Left lobe of liver (tissue), 2 donors: Measurements from ENCODE around the gene TTC33. TPM values are rescaled to one million over a fixed set of nuclear protein-coding genes. Genes with fewer than 3 reads are reported as not detected.

ENCODE experiments used
- ATAC-seq: fragments of 200-7000 bp; cut with Tn5 transposase; one replicate; pipeline ENCODE4 v1.9.1; 2020; ENCODE audit warnings: mild to moderate bottlenecking, moderate library complexity
- DNase-seq: peaks from one replicate; pipeline ENCODE4 v3.0.0-alpha.2; 2020; ENCODE audit warnings: low spot score
- total RNA-seq: library from RNA; stranded (reverse); gene quantifications from one replicate; pipeline ENCODE4 v1.2.1, GENCODE V29; 2021
- donor health status: DM: no; HTN: no; CAD: no; lungs with moderate emphysema.
- donor health status: DM: no; HTN: yes; CAD: no.

Gene TTC33
- total RNA-seq, 1 donor from 2014 or later = 7.0 TPM

DNA sequence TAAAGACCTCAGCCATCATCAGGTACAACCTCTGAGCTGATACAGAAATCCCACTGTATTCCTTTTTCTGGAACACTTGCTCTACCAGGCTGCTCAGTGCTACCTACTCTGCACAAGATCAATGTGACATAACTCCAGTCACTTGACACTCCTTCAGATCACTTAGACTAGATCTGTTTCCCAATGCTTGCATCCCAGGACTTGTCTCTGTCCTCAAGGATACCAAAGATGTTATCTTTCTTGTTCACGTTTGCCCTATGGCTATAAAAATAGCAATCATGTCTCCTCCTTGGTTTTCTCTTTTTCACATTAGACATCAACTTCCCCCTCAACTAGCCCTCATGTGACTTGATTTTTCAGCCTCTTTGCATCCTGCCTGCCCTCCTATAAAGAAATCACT, 264.1 kb downstream of the TTC33 start:
- DNase-seq = no peak
- no peak for ATAC-seq

DNA sequence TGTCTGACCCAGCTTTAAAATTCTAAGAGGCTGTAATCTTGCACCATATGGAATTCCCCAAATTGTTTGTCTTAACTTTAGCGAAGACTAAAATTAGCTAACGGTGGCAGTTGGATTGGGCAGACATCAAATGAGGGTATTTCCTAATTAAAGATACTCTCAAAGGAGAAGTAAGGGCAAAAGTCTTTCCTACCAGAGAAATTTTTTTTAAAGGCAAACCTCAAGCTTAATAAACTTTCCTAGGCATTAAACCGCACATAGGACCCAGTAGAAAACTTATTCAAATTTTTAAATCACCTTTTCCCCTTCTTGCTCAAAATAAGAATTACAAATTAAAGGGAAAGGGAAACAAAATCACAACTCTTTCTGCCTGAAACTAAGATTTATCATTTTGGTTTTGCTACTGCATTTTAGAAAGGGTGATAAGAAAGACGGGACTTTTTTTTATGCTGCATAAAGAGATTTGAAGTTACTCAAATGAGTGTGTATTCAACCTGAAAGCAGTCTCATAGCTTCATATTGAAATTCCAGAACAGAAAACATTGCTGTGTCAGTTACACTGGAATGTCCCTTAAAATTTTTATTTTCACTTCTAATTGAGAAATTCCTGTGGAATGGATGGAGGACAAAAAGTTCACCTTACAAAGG, 265.2 kb downstream of the TTC33 start:
- no peak for ATAC-seq

DNA sequence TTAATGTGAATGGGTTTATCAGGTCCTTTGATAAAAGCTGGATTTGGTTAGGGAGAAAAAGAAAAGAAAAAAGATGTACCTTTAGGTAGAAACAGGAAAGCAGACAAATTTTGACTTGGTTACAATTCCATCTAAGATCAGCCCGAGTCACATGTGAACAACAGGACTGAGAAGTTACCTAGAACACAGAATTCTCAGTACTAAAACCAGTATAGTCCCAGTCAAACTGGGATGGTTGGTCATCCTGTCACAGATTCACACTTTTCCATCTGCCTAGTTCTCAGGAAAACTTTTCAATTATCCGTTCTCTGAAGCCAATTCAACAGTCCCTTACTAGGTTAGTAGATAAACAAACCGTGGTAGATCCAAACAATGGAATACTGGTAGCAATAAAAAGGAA, 266.3 kb downstream of the TTC33 start:
- DNase-seq = no peak
- ATAC-seq = no peak

More for the DNA sequence above, 265.2 kb downstream of the TTC33 start:
- no peak for DNase-seq

DNA sequence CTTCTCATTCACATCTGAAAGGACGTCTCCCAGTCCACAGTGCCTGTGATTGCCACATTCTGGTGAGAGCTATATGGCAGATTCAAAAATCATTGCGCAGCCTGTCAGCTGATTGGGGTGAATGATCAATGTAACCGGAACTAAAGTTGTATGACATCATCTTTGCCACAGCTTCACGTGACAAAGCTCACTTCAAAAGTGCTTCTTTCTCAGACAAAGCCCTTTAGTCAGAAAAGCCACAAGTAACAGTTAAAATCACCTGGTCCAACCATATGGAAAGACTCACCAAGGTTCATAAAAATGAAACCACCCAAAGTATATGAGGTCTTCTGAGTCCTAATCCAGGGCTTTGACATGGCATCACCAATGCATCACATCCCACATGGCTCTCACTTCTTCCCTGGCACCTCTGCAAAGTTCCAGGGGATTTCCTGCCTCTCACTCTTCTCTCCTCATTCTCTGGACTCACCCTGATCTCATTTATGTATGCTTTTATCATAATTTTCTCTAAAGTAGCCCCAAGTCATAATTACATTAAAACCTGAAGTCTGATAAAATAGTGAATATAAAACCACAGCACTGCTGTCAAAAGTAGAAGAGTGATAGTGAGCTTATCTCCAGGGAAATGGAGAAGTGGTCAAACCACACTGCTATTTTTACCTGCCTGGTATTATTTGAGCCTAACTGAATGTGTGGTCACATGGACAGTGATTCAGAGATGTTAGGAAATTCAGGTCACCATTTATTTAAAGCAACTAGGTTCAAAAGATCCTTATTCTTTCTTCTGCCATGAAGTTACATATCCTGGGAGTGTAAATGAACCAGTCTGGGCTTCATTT, 269.1 kb downstream of the TTC33 start:
- DNase-seq = no peak

DNA sequence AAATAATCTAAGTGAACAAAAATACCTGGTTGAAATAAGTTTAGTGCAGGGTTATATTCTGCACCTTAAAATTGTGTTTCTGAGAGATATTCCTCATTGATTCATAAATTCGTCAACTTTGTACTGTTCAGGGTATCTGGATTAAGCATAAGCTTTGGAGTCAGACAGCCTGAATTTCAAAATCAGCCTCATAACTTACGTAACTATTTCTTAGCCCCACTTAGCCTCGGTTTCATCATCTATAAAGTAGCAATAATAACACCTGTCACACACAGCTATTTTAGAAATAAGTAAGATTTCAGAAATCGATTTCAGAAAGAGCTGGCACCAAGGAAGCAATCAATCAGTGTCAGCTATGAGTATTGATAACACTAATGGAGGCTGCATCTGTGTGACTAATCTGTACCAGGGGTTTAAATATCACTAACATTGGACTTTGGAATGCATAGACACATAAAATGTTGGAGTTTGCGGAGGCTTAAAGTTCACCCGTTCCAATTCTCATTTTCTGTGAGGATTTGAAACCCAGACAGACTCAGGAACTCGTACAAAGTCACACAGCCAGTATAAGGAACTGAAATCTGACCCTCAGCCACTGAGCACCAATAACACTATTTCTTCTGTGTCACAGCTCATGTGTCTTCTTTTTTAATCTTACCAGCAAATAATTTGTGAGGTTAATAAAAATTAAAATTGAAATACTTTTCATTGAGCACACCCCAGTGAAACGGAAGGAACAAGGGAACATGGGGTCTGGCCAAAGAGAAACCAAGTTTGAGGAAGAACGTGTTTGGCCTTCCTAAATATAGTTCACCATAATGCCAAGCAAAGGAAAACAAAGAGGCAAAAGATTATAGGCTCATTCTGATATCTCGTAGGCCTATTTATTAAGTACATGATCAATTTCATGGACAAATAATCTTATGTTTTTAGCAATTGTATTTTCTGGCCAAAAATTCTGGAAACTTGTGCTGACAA, 270.5 kb downstream of the TTC33 start:
- DNase-seq (no peak), ATAC-seq (no peak)

More for the DNA sequence above, 269.1 kb downstream of the TTC33 start:
- no peak for ATAC-seq

DNA sequence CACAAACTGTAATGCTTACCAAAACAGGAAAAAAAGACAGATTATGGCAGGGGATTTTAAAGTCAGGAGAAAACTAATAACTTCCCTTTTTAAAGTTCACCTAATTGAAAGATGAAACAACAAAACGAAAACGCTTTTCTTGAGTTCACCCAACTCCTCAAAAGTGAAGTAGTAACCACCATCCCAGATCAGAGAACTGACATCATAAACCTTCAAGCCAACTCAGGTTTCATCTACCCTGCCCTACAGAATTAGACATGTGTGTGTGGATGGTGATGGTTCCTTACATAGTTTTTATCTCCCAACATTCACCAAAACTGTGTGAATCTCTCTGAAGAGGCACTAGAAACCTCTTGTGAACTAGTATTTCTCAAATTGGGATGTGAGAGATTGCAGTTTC, 271.3 kb downstream of the TTC33 start:
- DNase-seq = no peak
- ATAC-seq = no peak

DNA sequence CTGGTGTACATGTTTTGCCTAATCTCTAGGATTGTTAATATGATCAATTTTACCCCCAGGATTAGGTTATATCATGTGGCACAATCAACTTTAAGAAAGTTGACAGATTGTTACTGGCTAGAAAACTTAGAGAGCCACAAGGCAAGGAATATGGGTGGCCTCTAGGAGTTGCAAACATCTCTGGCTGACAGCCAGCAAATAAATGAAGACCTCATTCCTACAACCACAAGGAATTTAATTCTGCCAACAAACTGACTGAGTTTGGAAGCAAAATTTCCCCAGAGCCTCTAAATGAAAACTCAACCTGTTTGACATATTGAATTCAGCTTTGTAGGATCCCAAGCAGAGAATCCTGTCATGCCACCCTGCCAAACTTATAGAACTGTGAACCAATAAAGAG, 272.4 kb downstream of the TTC33 start:
- no peak for ATAC-seq
- no peak for DNase-seq

DNA sequence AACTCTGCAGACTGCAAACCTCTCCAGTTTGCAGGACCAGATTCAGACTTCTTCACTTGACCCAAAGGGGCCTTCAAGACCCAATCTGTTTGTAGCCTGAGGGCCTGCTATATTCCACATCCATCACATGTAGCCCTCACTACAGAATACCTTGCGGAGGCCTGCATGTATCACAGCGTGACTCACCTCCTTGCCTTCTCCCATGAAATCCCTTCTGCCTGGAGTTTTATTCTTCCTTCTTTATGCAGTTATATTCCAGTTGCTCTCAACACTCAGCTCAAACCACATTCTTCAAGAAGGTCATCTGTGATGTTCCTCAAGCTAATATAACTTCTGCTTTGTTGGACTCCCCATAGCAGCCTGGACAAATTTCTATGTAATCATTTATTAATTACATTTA, 274.5 kb downstream of the TTC33 start:
- ATAC-seq = no peak

DNA sequence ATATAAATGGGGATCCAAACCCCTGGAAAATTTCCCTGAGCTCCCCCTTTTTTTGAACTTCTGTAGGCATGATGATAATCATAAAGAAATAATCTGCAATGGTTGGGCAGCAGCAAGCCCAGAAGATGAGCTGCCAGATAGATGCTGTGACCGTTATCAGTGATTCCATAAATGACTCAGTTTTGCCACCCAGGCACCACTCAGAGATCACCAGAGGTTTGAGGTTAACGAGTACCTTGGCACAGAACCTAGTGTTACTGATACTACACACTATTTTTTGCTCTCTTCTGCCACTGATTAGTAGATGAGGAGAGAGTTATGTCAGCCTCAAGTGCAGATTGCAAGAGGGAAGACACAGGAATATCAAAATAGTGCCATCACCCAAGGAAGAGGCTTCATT, 275.4 kb downstream of the TTC33 start:
- ATAC-seq = no peak

More for the DNA sequence above, 274.5 kb downstream of the TTC33 start:
- no peak for DNase-seq

DNA sequence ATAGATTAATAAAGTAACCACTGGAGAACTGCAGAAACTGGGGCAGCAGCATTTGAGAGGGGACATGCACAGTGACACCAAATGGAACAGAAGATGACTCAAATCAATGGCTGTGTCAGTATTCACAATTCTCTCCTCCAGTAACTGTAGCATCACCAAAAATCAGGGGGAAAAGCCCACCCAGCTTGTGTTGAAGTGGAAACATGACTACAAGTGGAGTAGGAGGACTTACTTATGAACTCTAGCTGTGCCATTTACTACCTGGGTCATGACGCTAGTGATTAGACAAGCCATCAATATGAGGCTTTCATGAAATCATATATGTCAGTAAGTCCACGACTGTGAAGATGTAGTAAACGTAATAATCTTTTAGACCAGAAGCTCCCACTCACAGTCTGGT, 275.8 kb downstream of the TTC33 start:
- no peak for ATAC-seq
- DNase-seq = no peak

More for the DNA sequence above, 275.4 kb downstream of the TTC33 start:
- DNase-seq = no peak

DNA sequence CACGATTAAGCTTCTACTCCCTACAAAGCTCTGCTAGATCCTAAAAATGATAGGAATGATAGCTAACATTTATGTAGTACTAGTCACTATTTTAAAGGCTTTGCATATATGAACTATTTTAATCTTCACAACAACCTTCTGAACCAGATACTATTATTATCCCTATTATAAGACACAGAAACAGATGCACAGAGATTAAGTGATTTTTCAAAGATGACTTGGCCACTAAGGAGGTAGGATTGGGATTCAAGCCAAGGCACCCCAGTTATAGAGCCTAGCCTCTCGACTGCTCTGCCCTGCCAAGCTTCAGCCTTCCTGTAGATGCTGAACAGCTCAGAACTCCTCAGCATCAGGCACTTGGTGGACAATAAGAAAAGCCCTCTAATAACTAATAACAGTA, 277.0 kb downstream of the TTC33 start:
- ATAC-seq = no peak
- no peak for DNase-seq

DNA sequence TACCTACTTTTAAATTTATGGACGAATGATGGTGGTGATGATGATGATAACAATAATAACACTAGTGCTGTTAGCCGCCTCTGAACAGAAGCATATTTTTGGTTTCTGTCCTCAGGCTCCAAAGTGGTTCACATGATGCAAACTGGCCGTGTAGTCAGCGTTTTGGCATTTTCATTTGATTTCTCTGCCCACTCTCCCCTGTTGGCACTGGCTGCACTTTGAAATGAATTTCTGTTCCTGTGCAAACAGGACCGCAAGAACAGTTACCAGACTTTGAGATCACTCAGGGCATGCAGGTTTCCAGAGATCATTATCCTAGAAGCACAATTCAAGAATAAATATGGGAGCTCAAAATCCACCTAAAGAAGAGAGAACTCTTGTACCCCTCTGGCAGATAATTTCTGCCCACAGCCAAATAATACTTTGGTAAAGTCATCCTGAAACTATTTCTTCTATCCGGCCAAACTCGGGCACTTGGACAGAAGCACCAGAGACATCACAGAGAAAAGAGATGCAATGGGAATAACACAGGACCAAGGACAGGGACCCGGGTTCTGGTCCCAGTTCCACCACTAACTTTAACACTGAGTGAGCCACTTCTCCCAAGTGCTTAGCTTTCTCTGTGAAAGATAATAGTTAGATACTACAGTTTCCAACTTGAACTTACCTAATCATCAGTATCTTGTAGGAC, 277.8 kb downstream of the TTC33 start:
- DNase-seq (no peak), ATAC-seq (no peak)

DNA sequence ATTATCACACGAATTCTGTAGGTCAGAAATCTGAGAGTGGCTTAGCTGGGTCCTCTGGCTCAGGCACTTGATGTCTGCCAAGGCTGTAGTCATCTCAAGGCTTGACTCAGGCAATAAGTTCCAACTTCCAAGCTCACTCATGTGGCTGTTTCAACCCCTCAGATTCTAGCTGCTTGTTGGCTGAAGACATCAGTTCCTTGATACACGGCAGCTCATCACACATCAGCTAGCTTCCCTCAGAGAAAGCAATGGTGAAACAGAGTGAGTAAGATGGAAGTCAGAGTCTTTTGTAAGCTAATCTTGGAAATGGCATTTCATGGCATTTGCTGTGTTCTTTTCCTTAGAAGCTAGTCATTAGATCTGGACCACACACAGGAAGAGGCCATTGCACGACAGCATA, 280.2 kb downstream of the TTC33 start:
- no peak for ATAC-seq

DNA sequence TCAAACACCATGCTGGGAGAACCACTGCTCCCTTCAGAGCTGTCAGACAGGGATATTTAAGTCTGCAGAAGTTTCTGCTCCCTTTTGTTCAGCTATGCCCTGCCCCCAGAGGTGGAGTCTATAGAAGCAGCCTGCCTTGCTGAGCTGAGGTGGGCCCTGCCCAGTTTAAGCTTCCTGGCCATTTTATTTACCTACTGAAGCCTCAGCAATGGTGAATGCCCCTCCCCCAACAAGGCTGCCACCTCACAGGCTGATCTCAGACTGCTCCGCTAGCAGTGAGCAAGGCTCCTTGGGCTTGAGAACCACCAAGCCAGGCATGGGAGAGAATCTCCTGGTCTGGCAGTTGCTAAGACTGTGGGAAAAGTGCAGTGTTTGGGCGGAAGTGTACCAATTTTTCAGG, 281.5 kb downstream of the TTC33 start:
- no peak for ATAC-seq
- no peak for DNase-seq

More for the DNA sequence above, 280.2 kb downstream of the TTC33 start:
- no peak for DNase-seq

DNA sequence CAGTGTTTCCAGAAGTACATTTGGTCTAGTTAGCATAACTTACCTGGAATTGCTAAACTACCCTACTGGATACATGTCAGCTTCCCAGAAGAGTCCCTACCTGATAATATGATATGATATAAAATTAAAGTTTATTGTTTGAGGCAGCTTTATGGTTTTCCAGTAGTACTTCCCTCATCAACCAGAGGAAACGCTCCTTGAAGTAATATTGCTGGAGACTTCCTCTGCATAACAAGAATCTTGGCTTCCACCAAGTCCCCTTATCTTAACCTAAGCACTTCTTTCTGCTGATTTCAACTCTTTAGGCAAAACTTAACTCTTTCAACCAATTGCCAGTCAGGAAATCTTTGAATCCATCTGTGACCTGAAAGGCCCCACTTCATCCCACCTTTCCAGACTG, 290.3 kb downstream of the TTC33 start:
- ATAC-seq = no peak
- no peak for DNase-seq

DNA sequence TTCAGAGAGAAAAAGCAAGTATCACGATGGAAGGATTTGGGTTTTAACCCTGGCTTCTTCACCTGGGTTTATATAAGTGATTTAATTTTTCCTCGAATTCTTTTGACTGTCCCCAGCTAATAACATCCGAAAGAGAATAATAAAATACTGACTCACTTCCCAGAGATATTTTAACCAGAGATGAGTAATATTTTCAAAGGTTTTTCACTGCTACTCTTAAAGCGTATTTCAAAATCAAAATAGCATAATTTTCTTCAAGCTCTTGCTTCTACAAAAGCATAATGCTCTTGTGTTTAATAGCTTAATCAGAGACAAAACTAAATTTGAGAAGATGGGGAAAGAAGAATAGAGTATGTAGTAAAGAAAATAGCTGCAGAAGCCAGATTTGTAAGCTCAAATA, 291.2 kb downstream of the TTC33 start:
- no peak for DNase-seq
- no peak for ATAC-seq
